Stimulated activated CD8-positive, alpha-beta memory T cell treated with anti-CD3 and anti-CD28 coated beads, Interleukin-4, amount 100 ng/mL, for 24 hours (primary cell): ENCODE measurements around the gene JAK1.
"Not testable (repeated sequence)": the region's sequence is repeated elsewhere in the genome, so short reads cannot be mapped to it uniquely, and the experiment has no call there.

ENCODE experiments used
- DNase-seq: peaks from one replicate; pipeline ENCODE4 v3.0.0-alpha.2; 2020; ENCODE audit warnings: low read depth

JAK1 gene

DNA sequence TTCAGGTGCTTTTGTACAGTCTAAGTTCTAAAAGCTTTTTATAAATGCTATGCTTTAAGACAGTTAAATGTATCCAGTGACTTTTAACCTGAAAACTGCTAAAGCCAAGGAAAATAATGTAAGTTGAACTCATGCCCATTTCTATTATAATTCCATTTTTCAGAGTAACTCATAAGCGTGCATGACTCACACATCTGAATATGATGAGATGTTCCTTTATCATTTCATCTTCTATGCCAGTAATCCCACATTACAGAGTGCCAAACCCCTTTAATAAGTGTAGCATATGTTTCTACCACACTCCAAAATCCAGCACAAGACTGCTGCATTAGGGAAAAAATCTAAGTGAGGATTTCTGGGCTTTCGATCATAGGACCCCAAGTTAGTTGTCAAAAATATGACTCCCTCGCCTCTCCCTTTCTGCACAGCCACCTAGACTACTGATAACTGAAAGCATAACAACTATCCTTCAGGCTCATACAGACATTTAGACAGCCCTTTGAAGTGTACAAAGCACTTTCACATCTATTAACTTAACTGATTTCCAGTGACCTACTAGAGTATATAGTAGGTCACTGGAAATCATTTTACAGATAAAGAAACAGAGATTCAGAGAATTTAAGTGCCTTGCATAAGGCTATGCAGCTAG lies 45.3 kb downstream of the JAK1 start:
- no peak for DNase-seq

DNA sequence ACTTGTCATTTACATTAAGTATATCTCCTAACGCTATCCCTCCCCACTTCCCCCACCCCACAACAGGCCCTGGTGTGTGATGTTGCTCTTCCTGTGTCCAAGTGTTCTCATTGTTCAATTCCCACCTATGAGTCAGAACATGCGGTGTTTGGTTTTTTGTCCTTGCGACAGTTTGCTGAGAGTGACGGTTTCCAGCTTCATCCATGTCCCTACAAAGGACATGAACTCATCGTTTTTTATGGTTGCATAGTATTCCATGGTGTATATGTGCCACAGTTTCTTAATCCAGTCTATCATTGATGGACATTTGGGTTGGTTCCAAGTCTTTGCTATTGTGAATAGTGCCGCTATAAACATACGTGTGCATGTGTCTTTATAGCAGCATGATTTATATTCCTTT lies 47.2 kb downstream of the JAK1 start:
- not testable (repeated sequence) for DNase-seq

DNA sequence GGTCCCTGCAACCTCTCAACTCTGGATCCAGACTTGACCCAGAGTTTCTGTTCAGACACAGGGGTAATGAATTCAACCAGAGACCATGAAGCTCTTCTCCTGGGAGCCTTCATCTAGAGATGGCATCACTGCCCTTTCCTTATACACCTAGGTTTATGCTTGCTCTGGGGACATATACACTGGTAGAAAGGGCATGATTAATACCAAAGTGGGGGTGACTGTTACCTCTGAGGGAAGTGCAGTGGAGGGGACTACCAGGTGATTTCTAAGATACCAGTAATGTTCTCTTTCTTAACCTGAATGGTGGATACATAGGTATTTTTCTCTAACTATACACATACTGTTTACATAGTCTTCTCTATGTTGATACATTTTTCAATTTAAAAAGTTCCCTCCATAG lies 48.4 kb downstream of the JAK1 start:
- no peak for DNase-seq

DNA sequence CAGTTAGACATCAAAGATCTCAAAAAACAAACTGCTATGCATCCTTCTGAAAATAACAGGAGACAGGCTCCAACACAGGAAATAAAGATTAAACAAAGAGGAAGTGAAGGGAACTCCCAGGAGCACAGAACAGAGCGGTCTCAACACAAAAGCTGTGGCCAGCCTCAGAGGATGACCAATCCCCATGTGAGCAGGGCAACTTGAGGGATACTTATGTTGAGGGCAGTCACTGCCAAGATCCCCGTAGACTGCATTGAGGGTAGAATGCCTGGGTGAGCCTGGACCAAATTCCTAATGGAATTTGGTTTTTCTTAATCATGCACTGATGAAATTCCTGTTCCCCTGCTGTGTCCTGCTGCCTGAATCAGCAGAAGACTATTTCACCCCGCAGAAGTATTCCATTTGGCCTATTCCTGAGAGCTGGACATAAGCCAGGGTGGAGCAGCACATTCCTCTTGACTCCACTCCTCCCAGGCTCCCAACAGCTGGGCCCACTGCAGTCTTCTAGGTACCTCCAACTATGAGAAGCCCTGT lies 49.0 kb downstream of the JAK1 start:
- DNase-seq = no peak

DNA sequence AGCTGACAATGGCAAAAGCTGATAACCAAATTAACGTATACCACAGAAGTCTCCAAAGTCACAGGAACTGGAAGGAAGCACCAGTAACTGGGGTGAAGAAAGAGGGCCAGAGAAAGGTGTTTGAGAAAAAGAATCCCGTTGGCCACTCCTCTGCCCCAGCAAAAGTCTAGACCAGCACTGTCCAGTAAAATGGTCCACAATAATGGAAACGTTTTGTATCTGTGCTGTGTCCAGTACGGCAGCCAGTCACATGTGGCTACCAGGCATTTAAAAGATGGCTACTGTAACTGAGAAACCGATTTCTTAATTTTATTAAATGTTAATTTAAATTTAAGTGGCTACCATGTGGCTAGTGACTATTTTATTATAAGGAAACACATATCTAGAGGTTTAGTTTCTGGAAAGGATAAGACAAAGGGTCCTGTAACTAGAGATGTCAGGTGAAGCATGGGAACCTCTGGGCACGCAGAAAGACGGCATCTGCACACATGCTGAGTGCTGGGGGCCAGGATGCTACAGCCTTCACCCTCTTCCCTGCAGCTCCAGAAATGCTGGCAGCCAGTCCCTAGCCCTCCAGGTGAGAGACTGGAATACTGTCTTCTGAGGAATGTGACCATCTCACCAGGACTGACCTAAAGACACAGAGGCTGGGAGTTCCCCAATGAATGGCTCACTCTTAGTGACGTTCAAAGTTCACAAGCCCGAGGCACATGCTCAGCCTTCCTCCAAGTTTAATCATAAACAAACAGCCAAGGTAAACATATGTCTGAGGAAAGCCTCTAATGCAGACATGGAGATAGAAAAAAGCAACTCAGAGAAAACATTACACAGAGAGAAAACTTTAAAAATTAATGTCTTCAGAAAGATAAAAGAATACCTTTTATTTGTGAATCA lies 50.7 kb downstream of the JAK1 start:
- no peak for DNase-seq

DNA sequence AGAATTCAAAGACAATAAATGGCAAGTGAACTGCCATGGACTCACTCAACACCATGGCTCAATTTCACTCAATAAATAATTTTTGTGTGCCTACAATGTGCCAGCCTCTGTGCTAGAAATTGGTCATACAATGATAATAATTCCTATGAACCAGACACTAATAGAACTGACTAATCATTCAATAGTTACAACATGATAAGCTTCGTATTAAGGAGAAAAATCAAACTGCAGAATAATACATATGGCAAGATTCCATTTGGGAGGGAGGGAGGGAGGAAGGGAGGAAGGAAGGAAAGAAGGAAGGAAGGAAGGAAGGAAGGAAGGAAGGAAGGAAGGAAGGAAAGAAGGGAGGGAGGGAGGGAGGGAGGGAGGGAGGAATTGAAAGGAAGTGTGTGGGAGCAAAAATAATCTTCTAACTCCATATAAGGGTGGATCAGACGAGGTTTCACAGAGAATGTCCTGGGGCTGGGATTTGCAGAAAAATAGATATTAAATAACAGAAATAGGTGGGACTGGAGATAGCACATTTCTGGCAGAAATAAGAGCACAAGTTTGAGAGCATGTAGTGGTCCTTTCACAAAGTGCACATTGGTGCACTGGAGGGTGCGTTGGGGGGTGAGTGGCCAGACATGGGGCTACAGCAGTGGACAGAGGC lies 52.9 kb downstream of the JAK1 start:
- no peak for DNase-seq

DNA sequence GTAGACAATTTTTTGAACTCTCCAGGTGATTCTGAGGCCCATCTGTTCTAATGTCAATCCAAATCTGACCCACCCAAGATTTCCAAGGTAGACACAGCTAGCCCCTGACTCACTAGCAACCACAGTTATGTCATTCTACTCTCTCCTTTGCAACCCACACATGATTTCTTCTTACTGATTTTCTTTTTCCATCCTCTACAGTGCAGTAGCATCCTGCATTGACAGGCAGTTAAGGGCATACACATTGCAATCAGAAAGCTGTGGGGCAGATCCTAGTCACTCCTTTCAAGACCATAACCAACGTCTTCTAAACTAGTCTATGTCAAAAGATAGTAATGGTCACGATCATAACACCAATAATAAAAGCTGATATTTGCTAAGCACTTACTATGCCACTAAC lies 54.2 kb downstream of the JAK1 start:
- DNase-seq = no peak

DNA sequence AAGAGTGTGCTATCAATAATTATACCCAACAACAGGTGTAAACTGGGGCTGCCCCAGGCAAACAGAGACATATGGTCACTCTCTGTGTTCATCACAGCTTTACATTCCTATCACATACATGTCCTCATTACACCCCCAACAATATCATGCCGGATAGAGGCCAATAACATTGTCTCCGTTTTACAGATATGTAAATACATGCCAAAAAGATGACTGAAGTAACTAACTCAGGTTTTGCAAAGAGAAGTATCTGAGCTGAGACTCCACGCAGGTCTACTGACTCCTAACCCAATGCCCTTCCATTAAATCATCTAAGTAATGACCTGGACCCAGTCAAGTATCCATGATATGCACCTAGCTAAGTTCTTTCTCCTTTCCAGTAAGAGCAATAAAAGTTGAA lies 55.0 kb downstream of the JAK1 start:
- DNase-seq = no peak

DNA sequence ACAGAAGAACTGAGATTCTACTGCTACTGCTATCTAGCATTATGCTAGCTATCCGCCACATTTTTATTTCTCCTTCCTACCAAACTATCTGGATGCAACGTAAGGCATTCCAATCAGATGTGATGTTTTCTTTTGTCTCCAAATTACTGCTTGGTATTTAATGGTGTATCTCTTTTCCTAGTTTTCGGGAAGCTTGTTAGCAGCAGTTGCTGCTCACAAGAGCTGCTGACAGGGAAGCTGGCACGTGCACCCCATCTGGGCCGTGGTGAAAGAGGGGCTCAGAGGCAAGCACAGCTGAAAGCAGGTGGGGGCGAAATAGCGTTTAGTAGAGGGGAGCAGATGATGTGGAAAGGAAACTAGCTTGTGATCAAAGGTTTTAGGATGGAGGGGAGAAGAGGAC lies 57.3 kb downstream of the JAK1 start:
- DNase-seq = no peak

DNA sequence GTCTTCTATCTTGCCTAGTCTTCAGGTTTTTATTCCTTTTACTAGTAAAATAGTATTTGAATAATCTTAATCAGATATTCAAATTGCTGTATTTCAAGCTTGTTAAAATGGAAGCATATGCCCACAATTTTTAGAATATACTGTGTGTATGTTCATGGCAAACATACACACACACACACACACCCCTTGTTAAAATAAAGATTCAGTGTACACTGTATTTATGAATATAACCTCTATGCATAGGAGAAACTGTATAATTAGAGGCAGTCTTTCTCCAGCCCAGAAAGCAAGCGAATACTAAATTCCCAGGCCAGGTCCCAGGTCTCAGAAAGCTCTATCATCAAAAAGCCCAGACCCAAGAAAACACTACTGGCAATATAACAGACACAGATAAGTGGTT lies 57.8 kb downstream of the JAK1 start:
- DNase-seq = no peak

DNA sequence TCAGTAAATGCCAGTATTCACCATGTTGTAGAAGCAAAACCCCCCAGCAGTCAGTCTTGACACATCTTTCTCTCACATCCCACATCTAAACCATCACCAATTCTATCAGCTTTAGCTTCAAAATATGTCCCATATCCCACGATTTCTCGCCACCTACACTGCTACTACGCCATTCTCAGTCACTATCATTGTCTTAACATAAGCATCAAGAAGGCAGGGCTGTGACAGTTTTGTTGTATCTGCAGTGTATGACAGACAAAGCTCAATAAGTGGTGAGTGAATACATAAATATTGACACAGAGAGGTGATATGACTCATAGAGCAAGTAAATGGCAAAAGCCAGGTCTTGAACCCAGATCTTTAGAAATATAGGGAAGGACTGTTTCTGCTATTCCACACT lies 59.9 kb downstream of the JAK1 start:
- no peak for DNase-seq

DNA sequence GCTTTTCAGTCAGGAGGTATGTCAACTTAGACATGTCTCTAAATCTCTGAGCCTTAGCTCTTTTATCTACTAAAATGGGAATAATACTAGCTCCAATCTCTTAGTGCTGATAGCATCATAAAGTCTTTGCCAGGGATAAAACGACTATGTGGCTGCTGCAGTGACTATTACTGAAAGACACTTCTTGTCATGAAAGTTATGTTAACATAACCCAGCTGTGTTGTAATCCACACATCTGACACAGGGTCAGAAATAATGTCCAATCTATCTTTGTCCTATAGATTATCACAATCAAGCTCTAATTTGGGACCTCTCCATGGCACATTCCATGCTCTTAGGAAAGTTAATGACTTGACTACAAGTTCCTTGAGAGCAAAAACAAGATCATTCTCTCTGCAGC lies 62.8 kb downstream of the JAK1 start:
- no peak for DNase-seq

DNA sequence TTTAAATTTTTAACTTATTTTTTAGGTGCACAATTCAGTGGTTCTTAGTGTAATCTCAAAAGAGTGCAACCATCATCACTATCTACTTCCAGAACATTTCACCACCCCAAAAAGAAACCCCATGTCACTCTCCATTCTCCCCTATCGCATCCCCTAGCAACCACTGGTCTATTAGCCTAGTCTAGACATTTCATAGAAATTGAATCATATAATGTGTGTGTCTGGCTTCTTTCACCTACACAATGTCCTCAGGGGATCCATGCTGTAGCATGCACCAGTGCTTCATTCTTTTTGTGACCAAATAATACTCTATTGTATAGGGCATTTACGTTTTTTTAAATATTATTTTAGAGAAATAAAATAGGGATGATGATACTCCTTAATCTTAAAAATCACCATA lies 64.7 kb downstream of the JAK1 start:
- DNase-seq = no peak

DNA sequence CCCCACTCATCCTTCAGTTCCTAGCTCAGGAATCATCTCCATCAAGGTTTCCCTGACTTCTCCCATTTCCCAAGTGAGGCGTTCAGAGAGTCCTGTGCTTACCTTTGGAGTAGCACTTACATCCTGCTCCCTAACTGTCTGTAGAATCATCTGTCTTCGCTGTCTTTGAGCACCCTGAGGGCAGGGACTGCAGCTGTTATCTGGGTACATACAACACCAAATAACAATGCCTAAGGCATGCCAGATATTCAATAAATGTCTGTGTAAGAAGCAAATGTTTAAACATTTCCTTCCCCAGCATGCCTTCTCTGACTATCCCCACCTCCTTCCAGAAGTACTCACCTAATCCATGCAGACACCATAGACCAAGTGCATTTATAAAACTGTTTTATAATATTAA lies 65.4 kb downstream of the JAK1 start:
- no peak for DNase-seq

DNA sequence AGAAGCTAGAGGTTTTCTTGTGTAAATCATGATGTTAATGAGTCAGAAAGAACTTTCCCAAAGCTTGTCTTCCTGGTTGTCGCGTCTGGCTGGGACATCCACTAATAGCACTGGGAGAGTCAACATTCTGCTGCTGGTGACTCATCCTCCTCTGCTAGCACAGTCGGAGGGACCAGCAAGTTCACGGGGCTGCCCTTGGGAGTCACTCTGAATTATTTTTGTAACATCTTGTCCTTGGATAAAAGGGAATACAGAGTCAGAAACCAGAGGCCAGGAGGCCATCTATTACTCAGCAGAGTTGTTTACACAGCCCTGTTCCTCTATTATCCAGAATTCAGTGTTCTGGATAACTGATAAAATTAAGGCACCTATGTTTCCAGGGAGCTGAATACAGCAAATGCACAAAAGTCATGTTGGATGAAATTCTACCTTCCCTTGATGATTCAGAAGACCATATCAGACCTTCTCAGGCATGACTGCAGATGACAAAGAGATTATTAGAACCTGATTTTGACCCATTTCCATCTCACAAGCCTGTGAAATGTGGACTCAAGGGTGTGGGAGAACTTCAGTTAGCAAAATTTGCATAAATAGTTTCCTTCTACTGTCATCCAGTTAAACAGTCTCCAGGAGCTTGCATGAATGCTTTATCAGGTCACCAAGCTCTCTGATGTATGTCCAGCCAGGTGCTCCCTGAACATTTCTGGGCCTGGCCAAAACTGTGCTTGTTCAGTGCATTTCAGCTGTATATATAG lies 68.1 kb downstream of the JAK1 start:
- peak; percentile 28 for DNase-seq

DNA sequence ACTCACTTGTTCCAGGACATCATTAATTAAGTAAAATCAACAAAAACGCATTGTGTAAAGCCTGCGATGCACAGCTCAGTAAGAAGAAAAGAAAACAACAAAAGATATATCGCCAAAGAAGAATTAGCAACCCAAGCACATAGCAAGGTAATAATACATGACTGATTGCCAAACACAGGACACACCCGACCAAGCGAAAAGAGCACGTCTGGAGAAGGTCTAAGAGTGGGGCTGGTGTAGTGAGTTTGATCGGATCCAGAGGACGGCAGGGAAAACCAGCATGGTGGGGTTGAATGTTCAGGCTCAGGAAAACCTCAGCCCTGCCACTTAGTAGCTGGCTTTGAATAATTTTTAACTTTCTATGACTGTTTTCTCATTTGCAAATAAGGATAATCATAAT lies 69.8 kb downstream of the JAK1 start:
- no peak for DNase-seq

DNA sequence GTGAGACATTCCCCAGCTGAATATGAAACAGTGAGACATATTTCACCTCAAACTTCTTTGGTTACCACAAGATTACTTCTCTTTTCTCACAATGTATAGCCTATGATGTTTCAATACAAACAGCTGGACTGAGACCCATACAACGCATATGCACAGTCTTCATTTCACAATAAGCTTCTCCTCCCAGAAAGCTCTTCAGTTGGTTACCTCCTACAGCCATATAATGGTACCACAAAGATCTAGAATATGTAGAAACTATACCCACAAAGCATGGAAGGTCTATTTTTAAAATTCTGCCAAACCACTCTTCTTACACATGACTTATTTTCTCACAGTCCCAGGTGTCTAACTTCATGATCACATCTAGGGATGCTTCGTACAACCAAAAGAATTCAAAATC lies 70.8 kb downstream of the JAK1 start:
- DNase-seq = no peak

DNA sequence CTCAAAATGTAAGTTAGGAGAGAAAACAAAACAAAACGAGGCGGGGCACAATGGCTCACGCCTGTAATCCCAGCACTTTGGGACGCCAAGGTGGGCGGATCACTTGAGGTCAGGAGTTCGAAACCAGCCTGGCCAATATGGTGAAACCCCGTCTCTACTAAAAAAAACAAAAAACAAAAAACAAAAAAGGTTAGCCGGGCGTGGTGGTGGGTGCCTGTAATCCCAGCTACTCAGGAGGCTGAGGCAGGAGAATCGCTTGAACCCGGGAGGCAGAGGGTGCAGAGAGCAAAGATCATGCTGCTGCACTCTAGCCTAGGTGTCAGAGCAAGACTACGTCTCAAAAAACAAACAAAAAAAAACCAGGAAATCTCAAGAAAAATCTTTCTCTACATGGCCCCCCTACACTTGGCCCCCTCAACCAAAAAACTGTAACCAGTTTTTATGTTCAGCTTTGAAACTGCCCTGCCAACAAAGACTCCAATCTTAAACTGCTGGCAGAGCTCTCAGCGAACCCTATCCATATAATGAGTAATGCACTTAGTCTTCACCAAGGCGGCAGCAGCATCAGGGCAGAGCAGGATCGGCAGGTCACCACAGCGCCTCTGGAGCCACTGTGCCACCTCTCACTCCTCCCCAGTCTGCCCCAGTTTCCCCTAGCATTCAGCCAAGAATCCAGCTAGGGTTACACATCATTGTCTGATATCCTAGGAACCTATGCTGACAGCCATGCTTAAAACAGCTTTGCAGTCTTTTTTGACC lies 71.7 kb downstream of the JAK1 start:
- DNase-seq = no peak

DNA sequence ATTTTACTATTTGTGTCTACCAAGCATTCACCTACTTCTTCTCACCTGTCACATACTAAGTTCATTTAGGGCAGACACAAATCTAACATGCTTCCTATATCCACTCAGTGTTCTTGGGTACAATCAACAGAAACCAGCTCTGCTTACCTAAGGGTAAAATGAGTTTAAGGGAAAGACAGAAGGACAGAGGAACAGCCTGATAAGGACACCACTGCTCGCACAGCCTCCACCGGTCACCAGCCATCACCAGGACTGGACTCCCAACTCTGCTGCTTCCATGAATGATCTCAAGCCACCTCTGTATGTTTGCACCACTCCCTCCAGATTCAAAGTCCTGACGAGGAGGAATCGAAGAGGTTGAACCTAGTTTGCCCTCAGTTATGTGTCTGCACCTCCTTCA lies 72.4 kb downstream of the JAK1 start:
- no peak for DNase-seq

DNA sequence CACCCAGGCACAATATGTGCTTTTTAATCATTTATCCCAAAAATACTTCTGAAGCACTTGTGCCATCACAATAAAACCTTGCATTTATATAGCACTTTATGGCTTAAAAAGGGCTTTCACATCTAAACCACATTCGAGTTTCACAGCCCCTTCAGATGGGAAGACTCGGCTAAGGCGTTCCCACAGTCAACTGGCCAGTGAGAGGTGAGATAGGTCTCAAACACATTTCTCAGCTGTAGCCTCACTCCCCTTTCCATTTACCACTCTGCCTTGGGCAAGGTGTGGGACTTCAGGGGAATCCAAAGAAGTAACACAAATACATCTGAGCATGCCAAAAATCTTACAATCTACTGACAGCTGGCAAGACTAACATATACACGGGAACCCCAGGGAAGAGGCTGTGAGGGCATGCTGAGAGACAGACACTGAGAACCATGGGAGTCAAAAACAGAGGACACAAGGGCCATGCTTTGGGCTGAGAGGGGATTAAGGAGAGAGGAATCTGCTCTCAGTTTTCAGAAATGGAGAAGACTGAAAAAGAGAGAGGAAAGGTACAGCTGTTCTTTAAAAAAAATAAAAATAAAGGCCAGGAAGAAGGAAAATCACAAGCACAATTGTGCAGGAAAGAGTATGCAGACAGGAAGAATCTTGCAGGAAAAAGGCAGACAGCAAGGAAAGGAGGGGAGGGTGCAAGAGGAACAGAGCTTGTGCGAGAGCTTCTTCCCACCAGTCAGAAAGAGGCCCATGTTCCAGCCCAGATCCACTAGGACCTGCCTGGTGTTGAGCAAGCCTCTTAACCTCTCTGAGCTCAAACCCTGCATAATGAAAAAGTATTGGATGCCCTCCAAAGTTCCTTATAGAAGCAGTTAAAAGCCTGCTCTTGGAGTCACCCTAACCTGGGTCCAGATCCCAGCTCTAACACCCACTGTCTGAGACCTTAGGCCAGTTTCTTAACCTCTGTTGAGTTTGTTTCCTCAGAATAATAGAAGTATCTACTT lies 73.5 kb downstream of the JAK1 start:
- DNase-seq = no peak
